Gastrocnemius medialis (tissue), 4 donors: Measurements from ENCODE around the gene EHD1. TPM values are rescaled to one million over a fixed set of nuclear protein-coding genes. Genes with fewer than 3 reads are reported as not detected.

Experiments used
- ATAC-seq, 2 donors: fragments of 150-250 bp; one replicate each; pipeline ENCODE4 v1.9.1; 2016
- DNase-seq, 2 donors: peaks; one replicate each; pipeline ENCODE4 v3.0.0-alpha.2; 2019
- H3K27ac ChIP-seq, 4 donors: fragments of 200-600 bp; sonication (generic); 1 replicate in 1 of 4; 2 replicates in 3 of 4; pipeline ENCODE4 v1.5.1; 2016 to 2018; ENCODE audit warnings: mild to moderate bottlenecking in 2 of 4, moderate library complexity in 1 of 4
- H3K27me3 ChIP-seq, 3 donors: fragments of 200-600 bp; sonication (generic) in 2 of 3; 1 replicate in 1 of 3; 2 replicates in 2 of 3; pipeline versions ENCODE4 v1.5.1 to v1.6.0; 2016 to 2019; ENCODE audit warnings: mild to moderate bottlenecking in 1 of 3, moderate library complexity in 1 of 3
- H3K36me3 ChIP-seq, 2 donors: fragments of 200-600 bp; sonication (generic) in 1 of 2; one replicate each; pipeline ENCODE4 v1.5.1; 2017 to 2018
- H3K4me1 ChIP-seq, 2 donors: fragments of 200-600 bp; sonication (generic) in 1 of 2; one replicate each; pipeline ENCODE4 v1.5.1; 2016 to 2017; ENCODE audit warnings: mild to moderate bottlenecking in 2 of 2
- H3K4me3 ChIP-seq, 4 donors: fragments of 200-600 bp; sonication (generic) in 3 of 4; 1 replicate in 1 of 4; 2 replicates in 3 of 4; pipeline ENCODE4 v1.5.1; 2016 to 2019; ENCODE audit warnings: mild to moderate bottlenecking in 2 of 4
- H3K9me3 ChIP-seq, 3 donors: fragments of 200-600 bp; sonication (generic) in 2 of 3; 1 replicate in 1 of 3; 2 replicates in 2 of 3; pipeline ENCODE4 v1.5.1; 2016 to 2019
- CTCF ChIP-seq, 5 experiments: fragments of 450-650 bp in 3 of 5; fragments of 200-600 bp in 2 of 5; sonication (generic) in 2 of 5; IDR thresholded peaks in 4 of 5; conservative IDR thresholded peaks in 1 of 5; 1 replicate in 4 of 5; 2 replicates in 1 of 5; pipeline ENCODE4 v1.5.1; 2016 to 2019; ENCODE audit warnings: antibody characterized with exemption in 5 of 5, mild to moderate bottlenecking in 3 of 5, moderate library complexity in 3 of 5
- POLR2A ChIP-seq, 2 donors: fragments of 450-650 bp; IDR thresholded peaks; one replicate each; pipeline ENCODE4 v1.6.1; 2017; ENCODE audit warnings: antibody characterized with exemption in 2 of 2, mild to moderate bottlenecking in 2 of 2, moderate library complexity in 2 of 2
- in situ Hi-C, 4 donors: fragments of 200-750 bp; cut with MboI; loops; one replicate each; pipeline versions ENCODE4 v1.15.0 to v1.8.0; 2017; ENCODE audit warnings: low sequenced_read_pairs in 4 of 4
- intact Hi-C: fragments of 100-400 bp; cut with DNase I; formaldehyde crosslinking; loops from one replicate; pipeline ENCODE4 v1.15.1; 2023; ENCODE audit warnings: low total_unique reads
- total RNA-seq, 4 donors: library from RNA; depleted of rRNA; stranded (reverse); fragments of >200 nt; gene quantifications; one replicate each; pipeline versions ENCODE4 v1.1.0 to v1.2.3, GENCODE V29; 2016

EHD1 gene
- total RNA-seq, 4 donors from 2014 or later, result 24.8 to 46.2 (median 31.3) TPM

GRCh38 chr11:64836448-64837072, 41.9 kb downstream of the EHD1 start:
- Histone ChIP-seq H3K27ac (no peak overlapping the region), H3K36me3 (no peaks in the 10 kb centered on the region), H3K9me3 (no peaks in the 10 kb centered on the region), H3K4me1 (no peaks in the 10 kb centered on the region), H3K27me3 (no peaks in the 10 kb centered on the region), H3K4me3 (no peak overlapping the region)
- intact Hi-C loops, result no loop called here
- ATAC-seq (no peak), DNase-seq (no peak)
- TF ChIP-seq POLR2A (IDR thresholded peaks at IDR 0.05) (no peak), CTCF (IDR thresholded peaks at IDR 0.05 in 4 of 5, conservative IDR thresholded peaks at IDR 0.05 in 1 of 5) (no peak)
- in situ Hi-C loops, result no loop called here

GRCh38 chr11:64835616-64836447, 42.6 kb downstream of the EHD1 start:
- ATAC-seq (no peak), DNase-seq (no peak)
- H3K4me3 ChIP-seq, result no peak overlapping the region
- H3K27ac ChIP-seq, result no peak overlapping the region
- H3K9me3 ChIP-seq, result no peaks in the 10 kb centered on the region
- no peaks in the 10 kb centered on the region for H3K36me3 ChIP-seq
- intact Hi-C loops (no loop called here), in situ Hi-C loops (no loop called here)
- no peaks in the 10 kb centered on the region for H3K27me3 ChIP-seq
- no peaks in the 10 kb centered on the region for H3K4me1 ChIP-seq
- TF ChIP-seq CTCF (IDR thresholded peaks at IDR 0.05 in 4 of 5, conservative IDR thresholded peaks at IDR 0.05 in 1 of 5), result no peak
- TF ChIP-seq POLR2A (IDR thresholded peaks at IDR 0.05), result no peak

GRCh38 chr11:64834723-64835615, 43.5 kb downstream of the EHD1 start:
- no peak overlapping the region for H3K4me3 ChIP-seq
- no peaks in the 10 kb centered on the region for H3K4me1 ChIP-seq
- no peak for DNase-seq
- H3K27ac ChIP-seq, result no peak overlapping the region
- intact Hi-C loops (no loop called here), in situ Hi-C loops (no loop called here)
- no peaks in the 10 kb centered on the region for H3K36me3 ChIP-seq
- no peaks in the 10 kb centered on the region for H3K27me3 ChIP-seq
- TF ChIP-seq CTCF (IDR thresholded peaks at IDR 0.05 in 4 of 5, conservative IDR thresholded peaks at IDR 0.05 in 1 of 5) (no peak), POLR2A (IDR thresholded peaks at IDR 0.05) (no peak)
- ATAC-seq, result no peak
- no peaks in the 10 kb centered on the region for H3K9me3 ChIP-seq

DNA sequence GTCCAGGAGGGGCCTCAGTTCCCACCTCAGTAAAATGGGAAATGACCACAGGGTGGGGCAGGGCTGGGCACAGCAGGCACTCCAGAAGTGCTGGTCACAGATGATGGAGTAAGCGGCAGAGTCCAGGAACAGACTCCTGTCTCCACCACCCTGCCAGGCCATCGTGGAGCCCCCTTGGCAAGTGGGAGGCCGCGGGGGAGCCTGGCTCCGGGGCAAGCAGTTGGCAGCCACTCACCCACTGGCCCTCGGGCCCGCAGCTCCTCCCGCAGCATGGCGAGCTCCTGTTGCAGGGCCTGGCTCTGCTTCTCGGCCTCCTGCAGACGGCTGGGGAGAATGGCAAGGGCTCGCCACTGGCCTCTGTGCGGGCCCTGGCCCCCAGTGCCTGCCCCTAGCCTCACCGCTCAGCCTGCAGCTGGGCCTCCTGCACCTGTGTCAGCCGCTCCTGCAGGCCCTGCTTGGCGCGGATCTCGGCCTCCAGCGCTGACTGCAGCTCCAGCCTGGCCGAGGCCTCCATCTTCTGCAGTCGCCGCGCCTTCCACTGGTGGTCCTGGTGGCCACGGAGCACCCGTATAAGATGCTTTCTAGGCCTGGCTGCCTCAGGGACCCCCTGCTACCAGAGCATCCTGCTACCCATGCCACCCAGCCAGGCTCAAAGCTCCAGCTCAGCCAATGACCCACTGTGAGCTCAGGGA, 44.2 kb downstream of the EHD1 start:
- no peaks in the 10 kb centered on the region for H3K27me3 ChIP-seq
- no peak for ATAC-seq
- H3K4me1 ChIP-seq, result no peaks in the 10 kb centered on the region
- no peak overlapping the region for H3K27ac ChIP-seq
- no peaks in the 10 kb centered on the region for H3K9me3 ChIP-seq
- TF ChIP-seq POLR2A (IDR thresholded peaks at IDR 0.05), result no peak
- no peak for TF ChIP-seq CTCF (IDR thresholded peaks at IDR 0.05 in 4 of 5, conservative IDR thresholded peaks at IDR 0.05 in 1 of 5)
- intact Hi-C loops (no loop called here), in situ Hi-C loops (no loop called here)
- no peak overlapping the region for H3K4me3 ChIP-seq
- H3K36me3 ChIP-seq, result no peaks in the 10 kb centered on the region
- no peak for DNase-seq
